Bronchial smooth muscle cell (primary cell): ENCODE results near the gene MSL2. TPM values are rescaled to one million over a fixed set of nuclear protein-coding genes. Genes with fewer than 3 reads are reported as not detected.

Experiments
- total RNA-seq: library from RNA; depleted of rRNA; stranded (reverse); fragments of >200 nt; gene quantifications from 2 replicates; pipeline ENCODE4 v1.2.1, GENCODE V29; 2014

MSL2 gene, protein sequence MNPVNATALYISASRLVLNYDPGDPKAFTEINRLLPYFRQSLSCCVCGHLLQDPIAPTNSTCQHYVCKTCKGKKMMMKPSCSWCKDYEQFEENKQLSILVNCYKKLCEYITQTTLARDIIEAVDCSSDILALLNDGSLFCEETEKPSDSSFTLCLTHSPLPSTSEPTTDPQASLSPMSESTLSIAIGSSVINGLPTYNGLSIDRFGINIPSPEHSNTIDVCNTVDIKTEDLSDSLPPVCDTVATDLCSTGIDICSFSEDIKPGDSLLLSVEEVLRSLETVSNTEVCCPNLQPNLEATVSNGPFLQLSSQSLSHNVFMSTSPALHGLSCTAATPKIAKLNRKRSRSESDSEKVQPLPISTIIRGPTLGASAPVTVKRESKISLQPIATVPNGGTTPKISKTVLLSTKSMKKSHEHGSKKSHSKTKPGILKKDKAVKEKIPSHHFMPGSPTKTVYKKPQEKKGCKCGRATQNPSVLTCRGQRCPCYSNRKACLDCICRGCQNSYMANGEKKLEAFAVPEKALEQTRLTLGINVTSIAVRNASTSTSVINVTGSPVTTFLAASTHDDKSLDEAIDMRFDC
- total RNA-seq = 4.5 and 5.8 TPM in 2 replicates

GRCh38 chr3:136196064-136196400 is at the start of gene MSL2:
MSL2 (minus strand) TSS chr3:136196335; CDS start chr3:136195113, 1,222 bp downstream.

Other genes with a start within 250 kb of the MSL2 start
- 7.8 and 9.6 TPM in 2 replicates for gene PPP2R3A, start 230.6 kb downstream of the MSL2 start, total RNA-seq
- 36.9 and 53.6 TPM in 2 replicates for gene PCCB, start 54.0 kb upstream of the MSL2 start, total RNA-seq